Kidney (tissue), 14 donors: Measurements from ENCODE around the gene POU3F3. TPM values are rescaled to one million over a fixed set of nuclear protein-coding genes. Genes with fewer than 3 reads are reported as not detected.

Source experiments
- DNase-seq, 5 donors: peaks; one replicate each; pipeline ENCODE4 v3.0.0-alpha.2; 2013 to 2020
- FAIRE-seq: peaks from 2 replicates; lab custom pipeline; 2012; peaks lifted over from hg19 to GRCh38; lab: Jason Lieb, UNC
- H3K27ac ChIP-seq, 2 donors: one replicate each; pipeline ENCODE4 v1.7.0; 2013; ENCODE audit warnings: low read depth in 2 of 2, low read length in 2 of 2, inconsistent platforms in 1 of 2
- H3K27me3 ChIP-seq: one replicate; pipeline ENCODE4 v1.7.1; 2013; ENCODE audit warnings: low read length, inconsistent platforms; ENCODE audit not compliant: control insufficient read depth, insufficient read depth
- H3K36me3 ChIP-seq, 3 donors: one replicate each; pipeline versions ENCODE4 v1.7.0 to v1.7.1; 2013; ENCODE audit warnings: low read length in 3 of 3, control low read depth in 1 of 3, inconsistent platforms in 1 of 3; ENCODE audit not compliant: insufficient read depth in 3 of 3, control insufficient read depth in 2 of 3
- H3K4me1 ChIP-seq, 3 donors: one replicate each; pipeline versions ENCODE4 v1.7.0 to v1.7.1; 2013; ENCODE audit warnings: low read length in 3 of 3, inconsistent platforms in 1 of 3, low read depth in 1 of 3; ENCODE audit not compliant: control insufficient read depth in 2 of 3, insufficient read depth in 2 of 3
- H3K4me3 ChIP-seq, 3 donors: one replicate each; pipeline versions ENCODE4 v1.7.0 to v1.8.1; 2013; ENCODE audit warnings: low read length in 3 of 3, control low read depth in 1 of 3, inconsistent platforms in 1 of 3
- H3K9ac ChIP-seq, 3 donors: one replicate each; pipeline versions ENCODE4 v1.7.0 to v1.7.1; 2013; ENCODE audit warnings: low read length in 3 of 3, control low read depth in 1 of 3, inconsistent platforms in 1 of 3
- H3K9me3 ChIP-seq, 3 donors: one replicate each; pipeline versions ENCODE4 v1.7.0 to v1.7.1; 2013; ENCODE audit warnings: low read length in 3 of 3, control low read depth in 1 of 3, inconsistent platforms in 1 of 3; ENCODE audit not compliant: control insufficient read depth in 2 of 3, insufficient read depth in 1 of 3
- CTCF ChIP-seq: IDR thresholded peaks from 3 replicates; pipeline ENCODE4 v1.5.1; 2012; ENCODE audit warnings: mild to moderate bottlenecking, moderate library complexity, borderline replicate concordance; ENCODE audit not compliant: insufficient read depth; ENCODE audit errors: extremely low read depth
- intact Hi-C: fragments of 100-400 bp; cut with DNase I; formaldehyde crosslinking; loops from one replicate; pipeline ENCODE4 v1.11.1; 2022
- polyA plus RNA-seq: library from polyadenylated mRNA; stranded (reverse); fragments of 350-450 nt; fragmentation: Illumina TruSeq; extraction: RNeasy Lipid Tissue Mini Kit (QIAGEN cat#74804); gene quantifications from one replicate; pipeline ENCODE4 v1.2.3, GENCODE V29; 2014; ENCODE audit warnings: low read depth, low replicate concordance; ENCODE audit not compliant: insufficient read depth
- total RNA-seq: library from RNA; stranded (reverse); fragmentation: NEBNext Ultra II Directional; extraction: Animal tissue kit (Norgen Biotek cat#: 25700); gene quantifications from one replicate; pipeline ENCODE4 v1.2.1, GENCODE V29; 2021
- donor health status: control.
- donor health status: control.
- donor health status: control.
- donor health status: control.
- donor health status: control.
- donor health status: DM: yes; HTN: yes; CAD: no.
- donor health status: Normal renal cell carcinoma (clear cell type).

The POU3F3 gene
- total and polyA plus RNA-seq, 2 donors from 2014 or later: 31.4 to 118 TPM

DNA sequence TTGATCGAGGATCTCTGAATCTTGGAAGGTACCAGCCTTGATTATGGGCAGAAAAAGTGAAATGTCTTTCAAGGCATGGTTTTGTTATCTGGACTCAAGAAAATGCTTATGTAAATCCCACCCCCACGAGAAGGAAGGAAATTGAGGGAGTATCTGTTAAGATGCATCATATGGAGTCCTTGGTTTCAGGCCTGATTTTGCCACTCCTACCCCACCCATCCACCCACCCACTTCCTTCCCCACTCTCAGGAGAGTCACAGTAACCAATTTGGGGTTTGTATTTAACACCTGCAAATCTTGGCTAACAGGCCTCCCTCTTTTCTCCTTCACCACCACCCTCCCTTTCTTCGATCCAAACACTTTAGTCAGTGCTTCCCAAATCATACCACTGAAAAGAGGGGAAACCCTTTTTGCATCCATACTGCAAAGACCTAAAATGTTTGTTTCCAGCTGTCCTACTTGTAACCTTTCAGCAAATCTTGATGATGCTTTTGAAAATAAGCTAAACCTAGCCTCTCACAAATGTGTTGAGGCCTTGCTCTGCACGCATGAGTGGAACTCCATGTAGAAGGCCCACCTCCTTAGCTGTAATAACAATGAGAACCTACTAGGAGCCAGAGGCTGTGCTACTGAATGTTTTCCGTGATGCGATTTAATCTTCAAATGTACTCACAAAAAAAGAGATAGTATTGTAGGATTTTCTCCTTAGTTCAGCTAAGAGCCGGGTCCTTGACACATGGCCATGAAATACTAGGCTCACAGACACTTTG lies 34.8 kb downstream of the POU3F3 start:
- Histone ChIP-seq H3K4me1 (peaks cover 0 to 3% (median 0%) of the 10 kb centered on the region in 3 donors), H3K9ac (no peak overlapping the region), H3K36me3 (no peaks in the 10 kb centered on the region), H3K27me3 (no peaks in the 10 kb centered on the region), H3K27ac (peak overlapping the region in 1 of 2 donors; percentile 28), H3K4me3 (peak overlapping the region in 2 of 3 donors; percentile 29 to 39), H3K9me3 (no peaks in the 10 kb centered on the region)
- FAIRE-seq (no peak), DNase-seq (no peak)
- no peak for TF ChIP-seq CTCF
- intact Hi-C loops: no loop called here

DNA sequence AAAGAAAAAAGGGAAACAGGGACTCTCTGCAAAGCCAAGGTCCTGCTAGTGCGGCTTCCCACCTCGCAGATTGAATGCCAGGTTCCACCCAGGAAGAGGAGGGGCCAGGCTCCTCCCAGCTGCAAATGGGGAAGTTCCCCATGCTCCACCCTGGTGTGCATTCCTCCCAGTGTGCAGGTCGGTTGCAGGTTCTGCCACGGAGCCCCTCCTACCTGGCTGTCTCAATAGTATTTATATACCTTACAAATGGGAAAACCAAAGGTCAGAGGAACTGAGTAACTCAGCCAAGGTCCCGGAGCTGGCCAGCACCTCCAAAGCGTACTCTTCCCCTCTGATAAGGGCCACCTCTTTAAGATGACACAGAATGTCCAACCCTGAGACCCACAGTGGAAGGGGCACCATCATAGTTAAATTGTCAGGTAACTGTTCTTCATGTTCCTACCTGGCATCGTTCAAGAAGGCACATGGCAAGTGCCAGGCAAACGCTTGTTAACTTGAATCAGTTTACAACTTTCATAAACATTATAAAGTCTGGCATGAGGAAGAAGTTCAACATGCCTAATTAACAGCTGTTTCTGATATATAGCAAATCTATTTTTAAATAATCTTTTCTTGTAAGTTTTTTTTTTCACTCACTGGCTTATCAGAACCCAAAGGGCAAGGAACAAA lies 35.5 kb downstream of the POU3F3 start:
- Histone ChIP-seq H3K9me3 (no peaks in the 10 kb centered on the region), H3K4me1 (peaks cover 0 to 3% (median 0%) of the 10 kb centered on the region in 3 donors), H3K27me3 (no peaks in the 10 kb centered on the region), H3K27ac (peak overlapping the region; percentile 14 to 50), H3K4me3 (peak overlapping the region in 2 of 3 donors; percentile 29 to 62), H3K36me3 (no peaks in the 10 kb centered on the region), H3K9ac (no peak overlapping the region)
- intact Hi-C loops: no loop called here
- no peak for FAIRE-seq
- no peak for TF ChIP-seq CTCF
- DNase-seq: peak; percentile 45 to 86 (median 58)

- no peak for FAIRE-seq
- intact Hi-C loops: no loop called here
- H3K36me3 ChIP-seq: no peaks in the 10 kb centered on the region
- TF ChIP-seq CTCF: no peak
- peak overlapping the region in 1 of 3 donors; percentile 59 for H3K9ac ChIP-seq
- DNase-seq: peak in 1 of 5 donors; percentile 78
- no peaks in the 10 kb centered on the region for H3K9me3 ChIP-seq
- peaks cover 0 to 3% (median 0%) of the 10 kb centered on the region in 3 donors for H3K4me1 ChIP-seq
- H3K27me3 ChIP-seq: no peaks in the 10 kb centered on the region
- H3K27ac ChIP-seq: peak overlapping the region; percentile 14 to 50
- H3K4me3 ChIP-seq: peak overlapping the region in 2 of 3 donors; percentile 42 to 62
Measured at GRCh38 chr2:104889960-104890684, 36.2 kb downstream of the POU3F3 start.
